GM18909 (cell line): ENCODE results near the gene TNPO3.
"Not testable (repeated sequence)": the region's sequence is repeated elsewhere in the genome, so short reads cannot be mapped to it uniquely, and the experiment has no call there.

Experiments used
- ATAC-seq: cut with Tn5 transposase; IDR thresholded peaks from one replicate; pipeline ENCODE4 v1.9.1; 2021; ENCODE audit warnings: mild to moderate bottlenecking; ENCODE audit not compliant: unreplicated experiment, poor library complexity

The TNPO3 gene

DNA sequence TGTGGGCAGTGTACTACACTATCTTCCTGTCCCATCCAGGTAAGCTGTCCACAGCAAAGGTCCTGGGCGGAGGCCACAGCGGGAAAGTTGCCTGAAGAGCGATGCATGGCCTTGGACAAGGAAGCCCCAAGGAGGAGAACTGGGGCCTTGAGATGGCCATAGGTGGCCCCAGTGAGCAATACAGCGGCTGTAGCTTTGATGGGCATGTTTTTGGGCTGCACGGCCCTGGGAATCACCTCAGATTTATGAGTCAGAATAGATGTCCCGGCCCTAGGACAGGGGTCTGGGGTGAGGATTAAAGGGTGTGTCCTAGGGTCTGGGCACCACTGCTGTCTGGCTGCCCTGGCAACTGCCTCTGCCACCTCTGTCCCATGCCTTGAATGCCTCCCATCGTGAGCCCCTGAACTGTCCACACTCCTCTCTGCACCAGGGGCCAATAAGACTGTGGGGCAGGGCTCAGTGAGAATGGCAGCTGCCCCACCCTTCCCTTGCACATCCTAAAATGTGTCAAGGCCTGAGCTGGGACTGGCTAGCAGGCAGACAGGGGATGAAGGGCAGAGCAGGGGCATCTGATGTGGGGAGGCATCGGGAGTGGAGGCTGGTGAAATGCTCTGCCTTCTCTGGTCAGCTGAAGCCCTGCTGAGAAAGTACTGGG, 126.6 kb downstream of the TNPO3 start:
- ATAC-seq, result no peak

DNA sequence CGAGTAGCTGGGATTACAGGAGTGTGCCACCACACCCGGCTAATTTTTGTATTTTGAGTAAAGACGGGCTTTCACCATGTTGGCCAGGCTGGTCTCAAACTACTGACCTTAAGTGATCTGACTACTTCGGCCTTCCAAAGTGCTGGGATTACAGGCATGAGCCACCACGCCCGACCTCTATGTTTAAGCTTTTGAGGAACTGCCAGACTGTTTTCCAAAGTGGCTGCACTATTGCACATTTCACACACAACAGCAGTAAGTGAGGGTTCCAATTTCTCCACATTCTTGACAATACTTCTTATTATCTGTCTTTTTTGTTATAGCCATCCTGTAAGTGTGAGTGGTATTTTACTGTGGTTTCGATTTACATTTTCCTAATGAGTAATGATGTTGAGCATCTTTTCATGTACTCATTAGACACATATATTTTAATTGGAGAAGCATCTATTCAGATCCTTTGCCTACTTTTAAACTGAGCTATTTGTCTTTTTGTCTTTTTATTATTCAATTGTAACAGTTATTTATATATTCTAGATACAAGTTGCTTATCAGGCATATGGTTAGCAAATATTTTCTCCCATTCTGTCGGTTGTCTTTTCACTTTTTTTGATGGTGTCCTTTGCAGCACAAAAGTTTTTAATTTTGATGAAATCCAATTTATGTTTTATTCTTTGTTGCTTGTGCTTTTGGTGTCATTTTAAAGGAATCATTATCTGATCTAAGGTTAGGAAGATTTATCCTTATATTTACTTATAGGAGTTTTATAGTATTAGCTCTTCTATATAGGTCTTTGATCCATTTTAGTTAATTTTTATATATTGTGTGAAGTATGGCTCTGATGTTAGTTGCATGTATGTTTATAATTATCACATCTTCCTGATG, 130.0 kb downstream of the TNPO3 start:
- ATAC-seq, result no peak

DNA sequence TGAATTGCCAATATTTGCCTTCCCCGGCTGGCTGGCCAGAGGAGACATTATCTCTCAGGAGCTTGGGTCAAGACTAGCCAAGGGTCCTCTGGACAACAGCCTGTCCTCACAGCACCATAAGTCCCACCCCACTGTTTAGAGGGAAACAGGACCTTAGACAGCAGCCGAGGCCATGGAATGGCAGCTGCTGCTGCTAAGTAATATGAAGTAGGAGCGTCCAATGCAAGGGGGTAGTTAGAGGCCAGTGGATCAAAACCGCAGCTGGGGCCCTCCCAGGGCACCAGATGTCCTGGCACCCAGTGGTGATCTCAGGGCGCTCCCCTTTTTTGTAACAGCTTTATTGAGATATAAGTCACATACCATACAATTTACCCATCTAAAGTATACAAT, 131.5 kb downstream of the TNPO3 start:
- ATAC-seq, result no peak

DNA sequence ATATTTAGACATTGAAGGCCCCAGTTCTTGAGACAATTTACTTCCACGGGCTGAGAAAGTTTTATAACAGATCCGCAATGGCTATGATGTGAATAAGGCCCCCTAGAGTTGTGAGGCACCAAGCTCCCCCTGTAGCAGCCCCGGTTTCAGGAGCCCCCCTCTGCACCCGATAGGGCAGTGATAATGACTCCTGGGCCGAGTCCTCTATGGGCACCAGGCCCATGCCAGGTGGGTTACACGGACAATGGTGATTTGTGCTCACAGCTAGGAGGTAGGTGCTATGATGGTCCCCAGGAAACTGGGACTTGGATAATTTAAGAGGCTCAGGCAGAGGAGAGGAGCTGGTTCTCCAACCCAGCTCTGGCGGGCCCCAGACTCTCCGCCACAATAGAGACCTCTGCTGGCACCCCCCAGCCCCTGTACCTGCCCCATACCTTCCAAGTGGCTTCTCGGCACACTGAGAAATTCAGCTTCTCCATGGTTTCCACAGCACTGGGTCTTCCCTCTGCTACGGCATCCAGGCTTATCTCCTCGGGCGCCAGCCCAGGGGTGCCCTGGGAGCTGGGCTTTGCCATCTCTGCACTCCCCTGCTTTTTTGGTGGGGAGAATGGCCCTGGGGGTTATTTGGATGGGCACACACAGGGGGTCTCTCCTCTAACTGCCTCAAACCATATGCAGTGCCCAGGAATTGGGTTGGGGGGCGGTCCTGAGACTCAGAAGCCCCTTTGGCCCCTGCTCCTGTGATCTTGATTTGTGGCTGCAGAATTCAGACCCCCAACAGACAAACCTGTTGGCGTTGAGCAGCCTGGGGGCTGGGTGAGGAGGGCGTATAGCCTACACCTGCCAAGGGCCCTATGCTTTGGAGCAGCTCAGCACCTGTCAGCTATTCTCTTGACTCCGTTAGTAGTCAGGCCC, 132.2 kb downstream of the TNPO3 start:
- no peak for ATAC-seq

DNA sequence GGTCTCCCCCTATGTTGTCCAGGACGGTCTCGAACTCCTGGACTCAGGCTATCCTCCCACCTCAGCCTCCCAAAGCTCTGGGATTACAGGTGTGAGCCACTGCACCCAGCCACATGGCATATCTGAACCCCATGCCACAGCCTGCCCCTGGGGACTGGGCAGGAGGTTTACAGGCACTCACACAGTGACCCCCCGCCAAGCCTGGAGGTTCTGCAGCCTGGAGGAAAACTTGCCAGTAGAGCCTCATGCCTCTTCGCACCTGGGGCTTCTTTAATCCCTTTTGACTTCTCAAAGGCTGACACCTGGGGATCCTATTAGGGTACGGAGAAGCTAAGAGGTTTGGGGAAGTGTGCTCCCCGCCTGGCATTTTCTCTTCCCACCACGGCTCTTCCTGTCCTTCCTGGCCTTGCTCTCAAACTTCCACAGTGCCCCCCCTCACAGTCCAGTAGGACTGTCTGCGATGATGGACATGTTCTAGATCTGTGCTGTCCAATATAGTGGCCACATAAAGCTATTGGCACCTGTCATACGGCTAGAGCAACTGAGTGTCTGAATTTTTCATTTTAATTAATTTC, 133.0 kb downstream of the TNPO3 start:
- no peak for ATAC-seq

DNA sequence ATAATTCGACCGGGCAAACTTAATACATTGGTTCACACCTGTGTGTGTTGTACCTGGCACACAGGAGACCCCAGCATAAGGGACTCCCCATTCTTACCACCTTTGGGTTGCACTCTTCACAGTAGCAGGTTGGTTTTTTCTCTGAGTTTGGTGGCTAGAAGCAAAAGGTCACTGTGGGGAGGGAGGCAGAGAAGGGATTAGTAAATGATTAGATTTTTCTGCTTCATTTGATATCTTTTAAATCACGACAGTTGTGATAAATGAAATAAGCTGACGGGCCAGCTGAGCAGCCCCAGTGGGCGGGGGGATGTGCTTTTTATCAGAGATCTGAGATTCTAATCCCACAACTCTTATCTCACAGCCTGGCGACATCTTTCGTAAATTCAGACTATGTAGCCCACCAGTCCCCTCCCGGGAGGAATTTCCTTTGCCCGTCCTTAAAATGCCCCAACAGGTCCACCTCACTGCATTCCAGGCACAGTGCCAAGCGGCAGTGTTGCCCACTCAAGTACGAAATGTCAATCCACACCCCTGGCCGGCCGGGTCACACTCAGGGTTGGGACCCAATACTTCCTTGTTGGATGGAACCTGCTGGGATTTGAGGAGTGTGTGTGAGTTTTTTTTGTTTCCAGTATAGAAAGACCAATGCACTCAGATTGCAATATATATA, 133.9 kb downstream of the TNPO3 start:
- no peak for ATAC-seq

DNA sequence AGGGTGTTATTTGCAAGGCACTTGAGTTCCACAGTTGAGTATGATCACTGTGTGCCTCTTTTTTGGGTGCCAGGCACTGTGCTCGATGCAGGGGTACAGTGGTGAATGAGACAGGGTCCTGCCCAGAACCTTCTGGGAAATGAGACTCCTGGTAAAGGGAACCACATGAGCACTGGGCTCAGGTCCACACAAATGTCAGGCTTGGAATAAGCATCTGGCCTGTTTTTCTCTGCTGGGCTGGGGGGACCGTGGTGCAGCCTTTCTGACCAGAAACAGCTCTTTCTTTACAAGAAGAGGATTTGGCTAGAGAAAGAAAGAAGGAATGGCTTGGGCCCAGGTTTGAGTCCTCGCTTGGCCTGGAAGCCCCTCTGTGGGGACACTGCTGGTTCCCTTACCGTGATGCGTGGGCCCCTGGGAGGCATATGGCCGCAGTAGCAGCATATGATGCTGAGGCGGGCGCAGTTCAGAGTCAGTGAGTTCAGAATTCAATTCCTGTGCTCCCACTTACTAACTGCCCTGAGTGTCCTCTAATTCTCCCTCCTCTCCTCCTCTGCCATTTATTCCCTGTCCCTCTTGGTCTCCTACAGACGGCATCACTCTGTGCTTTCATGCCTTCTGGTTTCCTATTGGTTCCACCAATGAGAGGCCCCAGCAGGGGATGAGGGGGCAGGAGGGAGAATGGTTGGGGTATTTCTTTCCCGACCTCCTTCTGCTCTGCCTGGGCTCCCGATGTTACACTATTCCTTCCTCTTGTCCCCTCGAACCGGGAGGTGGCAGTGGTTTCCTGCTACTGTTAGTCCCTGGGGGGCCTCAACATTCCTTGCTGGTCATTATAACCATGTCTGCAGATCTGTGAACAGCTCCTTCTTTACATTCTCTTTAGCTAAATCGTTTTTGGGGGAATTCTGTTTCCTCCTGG, 134.8 kb downstream of the TNPO3 start:
- no peak for ATAC-seq

DNA sequence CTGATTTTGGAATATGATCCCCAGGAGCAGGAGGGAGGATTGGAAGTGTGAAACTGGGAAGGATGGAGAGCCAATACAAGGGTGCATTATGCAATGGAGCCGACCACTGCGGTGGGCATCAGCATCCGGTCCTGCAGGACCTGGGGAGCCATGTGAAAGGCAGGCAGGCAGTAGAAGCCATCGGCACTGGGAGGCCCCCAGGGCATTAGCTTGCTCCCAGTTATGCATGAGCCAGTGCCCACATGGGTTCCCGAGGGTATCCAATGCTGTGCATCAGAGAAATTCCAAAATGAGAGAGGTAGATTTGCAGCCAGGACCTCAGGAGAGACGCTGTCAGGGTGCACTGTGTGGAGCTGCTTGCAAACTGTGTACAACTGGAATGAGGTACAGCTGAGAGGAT, 135.7 kb downstream of the TNPO3 start:
- ATAC-seq, result no peak

DNA sequence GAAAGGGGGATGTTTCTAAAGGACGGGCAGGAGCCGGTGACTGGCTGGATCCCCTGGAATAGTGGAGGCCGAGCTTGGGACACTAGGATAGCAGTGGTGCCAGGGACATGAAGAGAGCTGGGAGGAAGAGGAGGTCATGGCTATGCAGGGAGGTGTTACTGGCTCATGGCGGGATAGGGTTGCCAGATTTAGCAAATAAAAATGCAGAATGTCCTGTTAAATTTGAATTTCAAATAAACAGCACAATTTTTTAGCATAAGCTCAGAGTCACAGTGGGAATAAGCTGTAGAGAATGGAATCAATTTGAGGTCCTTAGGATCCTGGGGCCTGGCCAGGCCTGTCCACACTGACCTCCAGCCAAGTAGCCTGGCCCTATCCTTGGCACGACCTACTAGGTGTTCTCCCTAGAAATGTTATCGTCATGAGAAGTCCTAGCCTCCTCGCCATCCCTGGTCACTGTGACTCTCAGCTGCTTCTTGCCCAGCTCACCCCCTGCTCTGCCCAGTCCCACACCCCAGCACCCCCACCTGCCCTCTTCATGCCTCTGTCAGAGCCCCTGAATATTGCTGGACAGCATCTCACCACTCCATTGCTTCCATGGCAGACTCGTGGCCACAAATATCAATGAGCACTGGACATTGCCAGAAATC, 136.8 kb downstream of the TNPO3 start:
- no peak for ATAC-seq

DNA sequence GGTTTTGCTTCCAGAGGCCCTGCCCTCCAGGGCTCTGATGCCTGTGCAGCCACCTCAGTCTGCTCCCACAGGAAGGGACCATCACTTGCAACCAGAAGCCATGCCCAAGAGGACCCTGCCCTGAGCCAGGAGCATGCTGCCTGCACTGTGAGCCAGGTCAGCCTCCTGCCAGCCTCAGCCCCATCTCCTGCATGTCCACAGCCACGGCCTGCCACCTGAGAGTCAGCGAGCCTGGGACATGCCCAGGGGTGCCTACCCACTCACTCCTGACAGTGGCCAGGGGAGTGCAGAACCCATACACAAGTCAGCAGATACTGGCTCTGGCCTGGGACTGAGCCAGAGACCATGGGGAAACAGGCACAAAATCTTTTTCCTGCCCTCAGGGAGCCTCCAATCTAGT, 137.8 kb downstream of the TNPO3 start:
- no peak for ATAC-seq

DNA sequence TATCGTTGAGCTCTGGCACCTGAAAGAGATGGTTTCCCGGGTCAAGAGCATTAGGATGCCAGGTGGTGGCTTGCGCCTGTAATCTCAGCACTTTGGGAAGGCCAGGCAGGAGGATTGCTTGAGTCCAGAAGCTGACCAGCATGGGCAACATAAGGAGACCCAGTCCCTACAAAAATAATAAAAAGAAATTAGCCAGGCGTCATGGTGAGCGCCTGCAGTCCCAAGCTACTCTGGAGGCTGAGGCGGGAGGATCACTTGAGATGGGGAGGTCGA, 138.3 kb downstream of the TNPO3 start:
- no peak for ATAC-seq

DNA sequence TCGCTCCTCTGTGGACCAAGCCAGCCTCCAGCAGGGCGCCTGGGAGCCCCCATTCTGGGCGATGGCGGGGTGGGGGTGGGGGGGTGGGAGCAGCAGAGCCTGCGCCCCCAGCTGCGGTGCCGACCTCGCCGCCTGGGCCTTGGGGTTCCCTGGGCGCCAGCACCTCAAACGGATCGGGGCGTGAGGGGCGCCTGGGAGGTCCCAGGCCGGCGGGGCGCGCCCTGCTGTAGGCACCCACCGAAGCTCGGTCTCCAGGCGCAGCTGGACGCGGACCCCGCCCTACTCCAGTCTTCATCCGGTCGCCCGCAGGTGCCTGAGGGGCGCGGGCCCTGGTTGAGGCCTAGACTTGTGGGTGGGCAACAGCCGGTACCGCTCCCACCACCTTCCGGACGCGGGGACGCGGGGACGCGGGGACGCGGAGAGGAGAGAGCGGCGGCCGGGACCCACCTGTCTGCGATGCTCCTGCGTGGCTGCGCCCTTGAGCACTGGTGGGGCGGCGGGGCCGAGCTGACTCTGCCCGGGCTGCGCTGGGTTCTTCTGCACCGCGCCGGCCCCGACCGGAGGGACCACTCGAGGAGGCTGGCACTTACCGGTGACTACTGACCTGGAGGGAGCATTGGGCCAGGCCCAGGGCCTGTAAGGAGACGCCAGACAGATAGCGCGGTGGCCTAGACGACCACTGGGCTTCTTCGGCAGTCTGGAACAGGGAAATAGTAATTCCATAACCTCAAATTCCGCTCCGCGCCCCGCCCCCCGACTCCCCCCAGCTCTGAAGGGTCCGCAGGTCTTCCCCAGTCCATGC, 138.9 kb downstream of the TNPO3 start:
- no peak for ATAC-seq

DNA sequence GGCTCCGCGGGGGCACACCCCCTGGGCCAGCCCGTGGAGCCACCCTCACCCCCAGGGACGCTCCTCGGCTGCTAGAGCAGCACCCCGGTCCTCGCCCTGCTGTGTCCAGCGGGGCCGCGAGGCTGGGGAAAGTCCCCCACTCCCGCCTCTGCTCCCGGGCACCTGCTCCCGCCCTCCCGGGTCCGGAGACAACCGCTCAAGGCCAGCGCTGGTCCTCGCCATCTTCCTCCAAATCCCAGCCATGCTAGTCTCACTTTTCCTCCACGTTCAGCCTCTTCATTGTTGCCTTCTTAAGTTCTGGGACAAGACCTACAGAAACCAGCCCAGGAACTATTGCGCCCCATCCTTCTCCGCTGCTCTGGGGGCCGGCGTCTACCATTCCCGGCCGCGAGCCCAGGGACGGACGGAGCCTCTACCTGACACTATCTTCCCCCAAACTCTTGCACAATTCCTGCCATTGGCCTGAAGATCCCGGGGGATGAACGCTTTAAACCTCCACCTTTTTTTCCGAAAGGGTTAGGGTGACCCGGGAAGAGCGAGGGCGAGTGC, 139.6 kb downstream of the TNPO3 start:
- no peak for ATAC-seq

DNA sequence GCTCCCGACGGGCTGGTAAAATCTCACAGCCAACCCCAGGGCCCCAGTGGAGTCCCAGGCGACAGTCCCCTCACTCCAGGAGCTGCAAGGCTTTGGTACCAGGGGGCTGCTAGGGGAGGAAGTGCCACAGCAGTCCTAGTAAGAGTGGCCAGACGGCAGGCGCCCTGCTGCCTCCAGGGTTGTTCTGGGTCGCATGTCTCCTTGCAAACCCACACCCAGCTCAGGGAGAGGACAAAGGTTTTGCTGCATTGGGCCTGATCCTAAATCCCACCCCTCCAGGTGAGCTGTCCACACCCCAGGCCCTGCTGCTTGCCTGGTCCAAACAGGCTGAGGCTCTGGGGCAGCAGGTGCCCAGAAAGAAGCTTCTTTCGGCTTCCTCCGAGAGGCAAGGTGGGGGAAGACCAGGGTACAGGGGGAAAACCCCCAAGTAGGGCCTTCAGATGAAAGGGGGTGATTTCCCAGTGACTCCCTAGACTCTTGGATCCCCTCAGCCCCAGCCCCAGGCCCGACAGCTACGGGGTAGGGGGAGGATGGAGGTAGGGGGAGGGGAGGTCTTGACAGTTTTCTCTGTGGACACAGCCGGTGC, 140.3 kb downstream of the TNPO3 start:
- no peak for ATAC-seq

DNA sequence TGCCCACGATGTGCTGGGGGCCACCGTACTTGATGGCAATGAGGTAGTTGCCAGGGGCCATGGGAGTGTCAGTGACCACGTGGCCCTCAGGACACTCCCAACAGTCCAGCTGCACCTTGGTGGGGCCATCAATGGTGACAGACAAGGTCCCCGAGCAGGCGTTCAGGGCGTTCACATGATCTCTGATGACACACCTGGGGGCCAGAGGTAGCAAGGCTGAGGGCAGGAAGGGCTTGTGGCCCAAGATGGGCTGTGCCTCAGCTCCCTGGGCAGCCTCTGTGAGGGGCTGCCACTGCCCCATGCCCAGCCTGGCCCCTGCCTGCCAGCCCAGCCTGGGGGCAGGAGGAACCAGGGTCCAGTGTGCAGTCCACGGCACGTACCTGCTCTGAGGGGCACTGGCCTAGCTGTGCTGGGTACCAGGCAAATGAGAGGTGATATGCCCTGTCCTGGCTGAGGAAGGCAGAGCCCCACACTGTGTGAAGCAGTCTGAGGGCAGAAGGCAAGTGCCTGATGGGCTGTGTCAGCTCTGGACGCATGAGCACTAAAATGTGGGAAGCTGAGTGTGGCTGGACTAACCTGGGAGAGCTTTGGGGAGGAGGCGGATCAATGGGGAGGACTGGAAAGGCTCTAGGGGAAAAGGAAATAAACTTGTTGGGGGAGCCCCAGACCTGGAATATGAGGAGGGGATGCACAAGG, 140.9 kb downstream of the TNPO3 start:
- ATAC-seq, result no peak

DNA sequence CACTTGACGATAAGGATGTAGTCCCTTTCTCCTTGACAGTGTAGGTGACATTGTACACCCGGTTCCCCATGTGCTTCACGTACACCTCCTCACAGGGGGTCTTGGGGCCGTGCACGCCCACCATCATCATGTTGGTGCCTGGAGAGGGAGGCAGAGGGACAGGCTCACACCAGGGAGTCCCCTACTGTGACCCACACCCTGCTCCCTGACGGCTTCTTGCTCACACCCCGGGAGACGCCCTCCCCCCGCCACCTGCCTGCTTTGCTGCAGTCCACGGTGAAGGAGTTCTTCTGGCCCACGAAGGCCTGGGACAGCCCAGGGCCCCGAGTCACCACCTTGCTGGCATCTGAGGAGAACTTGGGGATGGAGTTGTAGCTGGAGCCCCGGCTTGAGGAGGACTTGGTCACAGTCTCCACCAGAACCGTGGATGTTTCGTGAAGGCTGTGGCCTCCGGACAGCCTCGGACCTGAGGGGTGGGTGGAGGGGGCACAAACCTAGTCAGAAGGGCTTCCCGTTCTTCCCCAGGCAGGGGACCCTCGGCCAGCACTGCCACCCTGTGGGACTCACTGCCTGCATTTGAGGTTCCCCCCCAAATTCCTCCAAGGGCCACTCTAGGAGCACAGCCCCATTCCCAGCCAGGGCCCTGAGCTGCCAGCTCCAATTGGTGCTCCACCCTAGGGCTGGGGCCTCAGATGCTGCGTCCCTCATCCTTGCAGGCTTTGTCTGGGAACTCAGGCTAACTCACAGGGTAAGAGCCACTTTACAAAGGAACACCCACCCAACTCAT, 142.0 kb downstream of the TNPO3 start:
- ATAC-seq, result not testable (repeated sequence)
